ENCODE data around the gene BMP5. TPM values are rescaled to one million over a fixed set of nuclear protein-coding genes. Genes with fewer than 3 reads are reported as not detected.

The BMP5 gene
- total and polyA plus RNA-seq, 9 of the 15 experiments (the other 6 are each of a cell fraction or from before 2014, with no cell fraction given): not detected

DNA sequence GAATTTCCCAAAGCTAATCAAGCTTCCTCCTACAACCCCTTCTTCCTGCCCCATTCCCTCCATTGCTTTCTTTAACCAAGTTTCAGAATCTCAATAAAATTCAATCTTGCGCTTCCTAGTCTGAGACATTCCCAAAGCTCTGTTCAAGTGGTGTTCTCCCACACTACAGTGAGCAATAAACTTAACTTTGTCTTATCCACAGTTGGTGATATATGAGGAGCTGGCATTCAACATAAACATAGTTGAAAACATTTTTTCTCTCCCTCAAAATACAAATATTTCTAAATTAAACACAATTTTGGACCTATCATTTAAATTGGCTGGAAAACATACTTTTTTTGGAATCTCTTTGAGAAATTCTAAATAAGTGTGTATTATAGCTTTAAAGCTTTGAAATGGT lies 166.7 kb downstream of the BMP5 start (continued):
- TF ChIP-seq, protein P1, sequence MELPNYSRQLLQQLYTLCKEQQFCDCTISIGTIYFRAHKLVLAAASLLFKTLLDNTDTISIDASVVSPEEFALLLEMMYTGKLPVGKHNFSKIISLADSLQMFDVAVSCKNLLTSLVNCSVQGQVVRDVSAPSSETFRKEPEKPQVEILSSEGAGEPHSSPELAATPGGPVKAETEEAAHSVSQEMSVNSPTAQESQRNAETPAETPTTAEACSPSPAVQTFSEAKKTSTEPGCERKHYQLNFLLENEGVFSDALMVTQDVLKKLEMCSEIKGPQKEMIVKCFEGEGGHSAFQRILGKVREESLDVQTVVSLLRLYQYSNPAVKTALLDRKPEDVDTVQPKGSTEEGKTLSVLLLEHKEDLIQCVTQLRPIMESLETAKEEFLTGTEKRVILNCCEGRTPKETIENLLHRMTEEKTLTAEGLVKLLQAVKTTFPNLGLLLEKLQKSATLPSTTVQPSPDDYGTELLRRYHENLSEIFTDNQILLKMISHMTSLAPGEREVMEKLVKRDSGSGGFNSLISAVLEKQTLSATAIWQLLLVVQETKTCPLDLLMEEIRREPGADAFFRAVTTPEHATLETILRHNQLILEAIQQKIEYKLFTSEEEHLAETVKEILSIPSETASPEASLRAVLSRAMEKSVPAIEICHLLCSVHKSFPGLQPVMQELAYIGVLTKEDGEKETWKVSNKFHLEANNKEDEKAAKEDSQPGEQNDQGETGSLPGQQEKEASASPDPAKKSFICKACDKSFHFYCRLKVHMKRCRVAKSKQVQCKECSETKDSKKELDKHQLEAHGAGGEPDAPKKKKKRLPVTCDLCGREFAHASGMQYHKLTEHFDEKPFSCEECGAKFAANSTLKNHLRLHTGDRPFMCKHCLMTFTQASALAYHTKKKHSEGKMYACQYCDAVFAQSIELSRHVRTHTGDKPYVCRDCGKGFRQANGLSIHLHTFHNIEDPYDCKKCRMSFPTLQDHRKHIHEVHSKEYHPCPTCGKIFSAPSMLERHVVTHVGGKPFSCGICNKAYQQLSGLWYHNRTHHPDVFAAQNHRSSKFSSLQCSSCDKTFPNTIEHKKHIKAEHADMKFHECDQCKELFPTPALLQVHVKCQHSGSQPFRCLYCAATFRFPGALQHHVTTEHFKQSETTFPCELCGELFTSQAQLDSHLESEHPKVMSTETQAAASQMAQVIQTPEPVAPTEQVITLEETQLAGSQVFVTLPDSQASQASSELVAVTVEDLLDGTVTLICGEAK (IDR thresholded peaks at IDR 0.05): no peak
- TF ChIP-seq, protein P1 (CRISPR knock-in tag; IDR thresholded peaks at IDR 0.05): no peak
- TF ChIP-seq PHF21A (IDR thresholded peaks at IDR 0.05; ENCODE audit: borderline replicate concordance, low read depth) (no peak), FUS (optimal IDR thresholded peaks at IDR 0.05; ENCODE audit: low read depth, low read length) (no peak), LEF1 (IDR thresholded peaks at IDR 0.05) (no peak), ZNF24 (IDR thresholded peaks at IDR 0.05) (no peak), NFYB (IDR thresholded peaks at IDR 0.05; ENCODE audit: extremely low read depth, insufficient read length) (no peak), U2AF1 (optimal IDR thresholded peaks at IDR 0.05; ENCODE audit: low read depth, low read length) (no peak), ZNF445 (CRISPR knock-in tag; IDR thresholded peaks at IDR 0.05; ENCODE audit: low read depth) (no peak), RFX5 (IDR thresholded peaks at IDR 0.05; ENCODE audit: low read depth, low read length) (no peak), SNIP1 (IDR thresholded peaks at IDR 0.05; ENCODE audit: low read depth) (no peak), RAD21 (CRISPR knock-in tag; conservative IDR thresholded peaks at IDR 0.05 in 1 of 2, IDR thresholded peaks at IDR 0.05 in 1 of 2) (no peak), NFATC3 (IDR thresholded peaks at IDR 0.05) (no peak)
- TF ChIP-seq, protein P2, sequence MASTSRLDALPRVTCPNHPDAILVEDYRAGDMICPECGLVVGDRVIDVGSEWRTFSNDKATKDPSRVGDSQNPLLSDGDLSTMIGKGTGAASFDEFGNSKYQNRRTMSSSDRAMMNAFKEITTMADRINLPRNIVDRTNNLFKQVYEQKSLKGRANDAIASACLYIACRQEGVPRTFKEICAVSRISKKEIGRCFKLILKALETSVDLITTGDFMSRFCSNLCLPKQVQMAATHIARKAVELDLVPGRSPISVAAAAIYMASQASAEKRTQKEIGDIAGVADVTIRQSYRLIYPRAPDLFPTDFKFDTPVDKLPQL (IDR thresholded peaks at IDR 0.05; ENCODE audit: extremely low read depth, insufficient read length): no peak
- TF ChIP-seq, protein P3, sequence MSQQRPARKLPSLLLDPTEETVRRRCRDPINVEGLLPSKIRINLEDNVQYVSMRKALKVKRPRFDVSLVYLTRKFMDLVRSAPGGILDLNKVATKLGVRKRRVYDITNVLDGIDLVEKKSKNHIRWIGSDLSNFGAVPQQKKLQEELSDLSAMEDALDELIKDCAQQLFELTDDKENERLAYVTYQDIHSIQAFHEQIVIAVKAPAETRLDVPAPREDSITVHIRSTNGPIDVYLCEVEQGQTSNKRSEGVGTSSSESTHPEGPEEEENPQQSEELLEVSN (IDR thresholded peaks at IDR 0.05; ENCODE audit: borderline replicate concordance in 1 of 2, extremely low read depth in 1 of 2, insufficient read depth in 1 of 2, insufficient read length in 1 of 2, low read depth in 1 of 2, low read length in 1 of 2, poor library complexity in 1 of 2, severe bottlenecking in 1 of 2): no peak
- TF ChIP-seq, protein P4, sequence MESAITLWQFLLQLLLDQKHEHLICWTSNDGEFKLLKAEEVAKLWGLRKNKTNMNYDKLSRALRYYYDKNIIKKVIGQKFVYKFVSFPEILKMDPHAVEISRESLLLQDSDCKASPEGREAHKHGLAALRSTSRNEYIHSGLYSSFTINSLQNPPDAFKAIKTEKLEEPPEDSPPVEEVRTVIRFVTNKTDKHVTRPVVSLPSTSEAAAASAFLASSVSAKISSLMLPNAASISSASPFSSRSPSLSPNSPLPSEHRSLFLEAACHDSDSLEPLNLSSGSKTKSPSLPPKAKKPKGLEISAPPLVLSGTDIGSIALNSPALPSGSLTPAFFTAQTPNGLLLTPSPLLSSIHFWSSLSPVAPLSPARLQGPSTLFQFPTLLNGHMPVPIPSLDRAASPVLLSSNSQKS (CRISPR knock-in tag; IDR thresholded peaks at IDR 0.05): no peak

Data from K562 (cell line).